GM23248 (cell line): ENCODE measurements around the gene ANXA9. TPM values are rescaled to one million over a fixed set of nuclear protein-coding genes. Genes with fewer than 3 reads are reported as not detected.

Experiments used
- DNase-seq: peaks from one replicate; pipeline ENCODE4 v3.0.0-alpha.2; 2015
- H2AFZ ChIP-seq: fragments of 200-600 bp; sonication (generic); 2 replicates; pipeline ENCODE4 v1.6.1; 2016; ENCODE audit warnings: antibody characterized with exemption
- H3F3A ChIP-seq: fragments of 200-600 bp; sonication (generic); 2 replicates; pipeline ENCODE4 v1.6.1; 2016; ENCODE audit warnings: mild to moderate bottlenecking, antibody characterized with exemption, mixed run types; ENCODE audit not compliant: insufficient read depth
- H3K27ac ChIP-seq: fragments of 200-600 bp; sonication (generic); 2 replicates; pipeline ENCODE4 v1.5.1; 2016; ENCODE audit warnings: mild to moderate bottlenecking
- H3K27me3 ChIP-seq: fragments of 200-600 bp; sonication (generic); replicated peaks from 2 replicates; pipeline ENCODE4 v1.6.1; 2016; ENCODE audit warnings: mild to moderate bottlenecking; ENCODE audit not compliant: insufficient read depth
- H3K36me3 ChIP-seq: fragments of 200-600 bp; sonication (generic); 2 replicates; pipeline ENCODE4 v1.6.1; 2016; ENCODE audit warnings: low read depth, mild to moderate bottlenecking
- H3K4me1 ChIP-seq: fragments of 200-600 bp; sonication (generic); 2 replicates; pipeline ENCODE4 v1.6.1; 2016; ENCODE audit warnings: mild to moderate bottlenecking; ENCODE audit not compliant: insufficient read depth
- H3K4me2 ChIP-seq: fragments of 200-600 bp; sonication (generic); one replicate; pipeline ENCODE4 v1.6.1; 2016; ENCODE audit warnings: mild to moderate bottlenecking; ENCODE audit not compliant: unreplicated experiment
- H3K4me3 ChIP-seq: fragments of 200-600 bp; sonication (generic); 2 replicates; pipeline ENCODE4 v1.5.1; 2016; ENCODE audit warnings: mild to moderate bottlenecking
- H3K79me2 ChIP-seq: fragments of 200-600 bp; sonication (generic); 2 replicates; pipeline ENCODE4 v1.6.1; 2016; ENCODE audit warnings: mild to moderate bottlenecking; ENCODE audit not compliant: insufficient read depth
- H3K9ac ChIP-seq: fragments of 200-600 bp; sonication (generic); 2 replicates; pipeline ENCODE4 v1.6.1; 2016; ENCODE audit warnings: mild to moderate bottlenecking
- H3K9me2 ChIP-seq: fragments of 200-600 bp; sonication (generic); 2 replicates; pipeline ENCODE4 v1.6.1; 2016; ENCODE audit warnings: mixed run types, mild to moderate bottlenecking, moderate library complexity; ENCODE audit not compliant: insufficient read depth
- H3K9me3 ChIP-seq: fragments of 200-600 bp; sonication (generic); one replicate; pipeline ENCODE4 v1.6.1; 2017; ENCODE audit warnings: low read depth
- H4K20me1 ChIP-seq: fragments of 200-600 bp; sonication (generic); 2 replicates; pipeline ENCODE4 v1.6.0; 2016; ENCODE audit not compliant: insufficient read depth
- EZH2 ChIP-seq: fragments of 200-600 bp; sonication (generic); IDR thresholded peaks from 2 replicates; pipeline ENCODE4 v1.6.1; 2018; ENCODE audit warnings: antibody characterized with exemption, mild to moderate bottlenecking; ENCODE audit not compliant: insufficient read depth, poor library complexity, severe bottlenecking
- EZH2phosphoT487 ChIP-seq: fragments of 200-600 bp; sonication (generic); IDR thresholded peaks from 2 replicates; pipeline ENCODE4 v1.6.1; 2018; ENCODE audit warnings: antibody characterized with exemption, moderate library complexity, mild to moderate bottlenecking, low read depth; ENCODE audit not compliant: insufficient read depth
- WGBS, 2 experiments: methylation state at CpG; one replicate each; pipeline ENCODE4 v1.1.6; 2015 to 2017; ENCODE audit warnings: low lambda C conversion rate in 2 of 2, low coverage in 1 of 2; ENCODE audit errors: missing lambda C conversion rate in 2 of 2; 5-methylcytosine and 5-hydroxymethylcytosine counted together
- in situ Hi-C: fragments of 300-500 bp; cut with MboI; formaldehyde crosslinking; loops from 2 replicates; pipeline ENCODE4 v1.15.0; 2020
- polyA plus RNA-seq: library from polyadenylated mRNA; unstranded; fragments of >200 nt; fragmentation: Nextera tagmentation; extraction: Ambion mirVana; gene quantifications from 2 replicates; pipeline ENCODE4 v1.2.1, GENCODE V29; 2016
- total RNA-seq: library from RNA; depleted of rRNA; stranded (reverse); fragments of >200 nt; shearing (Covaris generic); gene quantifications from 2 replicates; pipeline ENCODE4 v1.2.3, GENCODE V29; 2014

ANXA9 gene
- total and polyA plus RNA-seq, 2 experiments from 2014 or later = 0.26 TPM; not detected in 1

DNA sequence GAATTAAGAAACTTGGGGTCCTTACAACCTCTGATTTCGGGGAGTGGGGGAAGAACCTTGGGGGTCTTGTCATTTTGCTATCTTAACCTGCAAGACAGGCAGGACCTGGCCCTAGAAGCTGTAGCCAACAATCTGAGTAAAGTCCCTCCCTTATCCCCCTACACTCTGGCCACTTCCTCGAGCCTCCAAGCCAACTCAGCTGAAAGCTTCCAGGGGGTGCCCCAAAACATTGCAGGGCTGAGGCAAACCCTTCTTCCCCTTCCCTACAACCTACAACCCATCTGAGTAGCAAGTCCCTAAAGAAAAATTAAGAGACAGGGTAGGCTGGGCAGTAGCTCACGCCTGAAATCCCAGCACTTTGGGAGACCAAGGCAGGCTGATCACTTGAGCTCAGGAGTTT is 12.5 kb upstream of the ANXA9 start:
- Histone ChIP-seq H3K79me2 (peaks cover 76% of the 10 kb centered on the region), H3K36me3 (peaks cover 34% of the 10 kb centered on the region), H2AFZ (no peak overlapping the region), H3K9me2 (no peaks in the 10 kb centered on the region), H4K20me1 (no peaks in the 10 kb centered on the region), H3K27ac (no peak overlapping the region), H3K9me3 (no peaks in the 10 kb centered on the region), H3K9ac (no peak overlapping the region), H3K27me3 (no peaks in the 10 kb centered on the region), H3K4me3 (no peak overlapping the region), H3K4me2 (no peak overlapping the region), H3F3A (peaks cover 30% of the 10 kb centered on the region; the same call in 1 of the 2 replicates), H3K4me1 (peaks cover 30% of the 10 kb centered on the region)
- no peak for TF ChIP-seq EZH2phosphoT487
- no peak for TF ChIP-seq EZH2
- WGBS, 2 experiments = 76 to 83% methylated on average over 3 of the region's 3 CpGs
- in situ Hi-C loops = no loop called here
- no peak for DNase-seq

- H4K20me1 ChIP-seq = no peaks in the 10 kb centered on the region
- WGBS, 2 experiments = 34 to 56% methylated on average over 8 to 11 of the region's 11 CpGs
- no peaks in the 10 kb centered on the region for H3K9me3 ChIP-seq
- in situ Hi-C loops = no loop called here
- H3K4me1 ChIP-seq = peaks cover 30% of the 10 kb centered on the region
- H3K9me2 ChIP-seq = no peaks in the 10 kb centered on the region
- H3F3A ChIP-seq = peaks cover 27% of the 10 kb centered on the region; the same call in 1 of the 2 replicates
- TF ChIP-seq EZH2phosphoT487 (no peak), EZH2 (no peak)
- H3K27me3 ChIP-seq = no peaks in the 10 kb centered on the region
- peak overlapping the region; percentile 97 for H3K4me2 ChIP-seq
- H3K79me2 ChIP-seq = peaks cover 76% of the 10 kb centered on the region
- DNase-seq = peak; percentile 77
- no peak overlapping the region for H2AFZ ChIP-seq
- H3K9ac ChIP-seq = peak overlapping the region; percentile 96
- H3K36me3 ChIP-seq = peaks cover 20% of the 10 kb centered on the region
- peak overlapping the region; percentile 76 for H3K27ac ChIP-seq
- H3K4me3 ChIP-seq = peak overlapping the region; percentile 99
Observed at GRCh38 chr1:150970808-150971582, 11.1 kb upstream of the ANXA9 start.

DNA sequence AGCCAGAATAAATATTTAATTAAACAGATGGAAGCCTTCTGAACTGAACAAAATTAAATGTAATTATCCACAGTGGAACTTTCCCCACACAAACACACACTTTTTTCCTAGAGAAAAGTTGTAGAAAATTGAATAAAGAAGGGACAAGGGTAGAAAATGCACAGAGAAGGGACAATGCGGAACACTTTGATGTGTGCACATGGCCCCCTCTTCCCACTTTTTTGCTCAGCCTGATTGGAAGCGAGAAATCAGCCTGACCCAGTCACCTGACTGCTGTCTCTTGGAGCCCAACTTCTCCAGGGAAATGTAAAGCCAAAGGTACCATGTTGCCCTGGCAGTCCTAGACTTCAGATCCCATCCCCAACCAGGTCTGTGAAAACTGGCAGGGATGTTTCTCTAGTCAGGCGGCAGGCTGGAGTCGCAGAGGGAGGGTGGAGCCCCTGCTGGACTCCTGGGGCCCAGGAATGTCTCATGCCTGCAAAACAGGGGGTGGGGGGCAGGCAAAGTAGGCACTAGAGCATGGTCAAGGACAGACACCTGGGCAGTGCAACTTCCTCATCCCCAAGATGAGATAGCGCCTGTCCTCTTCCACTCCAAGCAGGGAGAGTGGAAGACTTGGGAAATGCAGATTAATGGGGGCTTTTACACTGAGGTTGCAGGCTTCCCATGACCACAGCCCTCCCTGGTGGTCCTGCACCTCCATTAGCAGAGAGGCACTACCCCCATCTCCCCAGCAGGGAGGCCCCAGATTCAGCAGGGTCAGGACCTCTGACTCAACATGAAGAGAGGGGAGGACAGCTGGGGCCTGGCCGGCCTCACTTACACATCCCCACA is 10.3 kb upstream of the ANXA9 start:
- Histone ChIP-seq H3K27ac (peak overlapping the region; percentile 76), H3K4me1 (peaks cover 31% of the 10 kb centered on the region), H3K4me2 (peak overlapping the region; percentile 97), H3K36me3 (peaks cover 12% of the 10 kb centered on the region), H3K9me2 (no peaks in the 10 kb centered on the region), H3K9ac (peak overlapping the region; percentile 96), H4K20me1 (no peaks in the 10 kb centered on the region), H3K4me3 (peak overlapping the region; percentile 99), H2AFZ (no peak overlapping the region), H3K9me3 (no peaks in the 10 kb centered on the region), H3K27me3 (no peaks in the 10 kb centered on the region), H3K79me2 (peaks cover 71% of the 10 kb centered on the region), H3F3A (peaks cover 25% of the 10 kb centered on the region)
- TF ChIP-seq EZH2 (no peak), EZH2phosphoT487 (no peak)
- whole genome bisulfite sequencing, 2 experiments = 38 to 44% methylated on average over 6 of the region's 6 CpGs
- in situ Hi-C loops = no loop called here
- DNase-seq = peak; percentile 54

GRCh38 chr1:150972417-150972940 is 9.6 kb upstream of the ANXA9 start:
- H2AFZ ChIP-seq = no peak overlapping the region
- H3K36me3 ChIP-seq = peaks cover 5% of the 10 kb centered on the region
- no peak for DNase-seq
- peaks cover 26% of the 10 kb centered on the region for H3F3A ChIP-seq
- H4K20me1 ChIP-seq = no peaks in the 10 kb centered on the region
- no peaks in the 10 kb centered on the region for H3K9me3 ChIP-seq
- peaks cover 67% of the 10 kb centered on the region for H3K79me2 ChIP-seq
- peak overlapping the region; percentile 76 for H3K27ac ChIP-seq
- H3K9me2 ChIP-seq = no peaks in the 10 kb centered on the region
- H3K4me1 ChIP-seq = peaks cover 38% of the 10 kb centered on the region
- in situ Hi-C loops = no loop called here
- peak overlapping the region; percentile 99 for H3K4me3 ChIP-seq
- H3K27me3 ChIP-seq = no peaks in the 10 kb centered on the region
- TF ChIP-seq EZH2 = no peak
- no peak for TF ChIP-seq EZH2phosphoT487
- peak overlapping the region; percentile 97 for H3K4me2 ChIP-seq
- 42 to 45% methylated on average over 4 of the region's 4 CpGs for WGBS, 2 experiments
- H3K9ac ChIP-seq = peak overlapping the region; percentile 96
